Adrenal gland (tissue), 12 donors: ENCODE data around the gene PDK4. TPM values are rescaled to one million over a fixed set of nuclear protein-coding genes. Genes with fewer than 3 reads are reported as not detected.
A peak's percentile ranks its signal among the peaks of the same experiment; 100 is the strongest.
"Not testable (repeated sequence)": the region's sequence is repeated elsewhere in the genome, so short reads cannot be mapped to it uniquely, and the experiment has no call there.

Experiments used
- DNase-seq, 7 donors: peaks; one replicate each; pipeline ENCODE4 v3.0.0-alpha.2; 2019 to 2020
- H3K27ac ChIP-seq, 5 donors: fragments of 200-600 bp; sonication (generic) in 4 of 5; 1 replicate in 3 of 5; 2 replicates in 2 of 5; pipeline versions ENCODE4 v1.5.1 to v1.8.0; 2016 to 2020; ENCODE audit warnings: mild to moderate bottlenecking in 1 of 5
- H3K27me3 ChIP-seq: fragments of 200-600 bp; 2 replicates; pipeline ENCODE4 v1.8.0; 2021
- H3K36me3 ChIP-seq, 2 donors: fragments of 200-600 bp; replicated peaks in 1 of 2; 1 replicate in 1 of 2; 2 replicates in 1 of 2; pipeline versions ENCODE4 v1.5.1 to v1.8.0; 2018 to 2022
- H3K4me1 ChIP-seq, 2 donors: fragments of 200-600 bp; replicated peaks in 1 of 2; 1 replicate in 1 of 2; 2 replicates in 1 of 2; pipeline versions ENCODE4 v1.5.1 to v1.8.0; 2018 to 2021
- H3K4me3 ChIP-seq, 4 donors: fragments of 200-600 bp; sonication (generic) in 3 of 4; one replicate each; pipeline ENCODE4 v1.5.1; 2016 to 2018
- H3K9me3 ChIP-seq, 3 donors: fragments of 200-600 bp; sonication (generic) in 1 of 3; replicated peaks in 1 of 3; 1 replicate in 2 of 3; 2 replicates in 1 of 3; pipeline versions ENCODE4 v1.5.1 to v1.8.0; 2016 to 2021
- POLR2A ChIP-seq, 2 donors: fragments of 450-650 bp; IDR thresholded peaks; one replicate each; pipeline ENCODE4 v1.6.1; 2017; ENCODE audit warnings: antibody characterized with exemption in 2 of 2, mild to moderate bottlenecking in 2 of 2, moderate library complexity in 1 of 2
- WGBS, 4 donors: extraction: QIAGEN DNeasy Blood & Tissue Kit in 2 of 4; methylation state at CpG; one replicate each; pipeline versions ENCODE4 v1.1.5 to v1.1.7; 2013 to 2017; 5-methylcytosine and 5-hydroxymethylcytosine counted together
- intact Hi-C, 2 donors: fragments of 100-400 bp; cut with DNase I; formaldehyde crosslinking; loops; one replicate each; pipeline versions ENCODE4 v1.14.1 to v1.15.0; 2022 to 2023
- polyA plus RNA-seq, 3 donors: library from polyadenylated mRNA; stranded (reverse); fragments of 200-250 nt in 2 of 3; fragments of 350-450 nt in 1 of 3; fragmentation: Illumina TruSeq in 1 of 3; extraction: RNeasy Lipid Tissue Mini Kit (QIAGEN cat#74804) in 1 of 3; gene quantifications; one replicate each; pipeline ENCODE4 v1.2.3, GENCODE V29; 2013 to 2014
- total RNA-seq, 9 donors: library from RNA; depleted of rRNA in 4 of 9; stranded (reverse); fragments of >200 nt in 4 of 9; fragments of 120-200 nt in 1 of 9; fragmentation: NEBNext Ultra II Directional in 1 of 9; extraction: Animal tissue kit (Norgen Biotek cat#: 25700) in 1 of 9; gene quantifications; one replicate each; pipeline versions ENCODE4 v1.1.0 to v1.2.4, GENCODE V29; 2013 to 2023
- TF ChIP-seq, protein P1 (sequence below), 6 experiments: fragments of 450-650 bp in 4 of 6; fragments of 200-600 bp in 2 of 6; sonication (generic) in 1 of 6; IDR thresholded peaks; 1 replicate in 5 of 6; 2 replicates in 1 of 6; pipeline versions ENCODE4 v1.5.1 to v1.8.0; 2016 to 2021; ENCODE audit warnings: antibody characterized with exemption in 6 of 6, mild to moderate bottlenecking in 2 of 6, moderate library complexity in 1 of 6
- donor health status: healthy with polysubstance abuse.
- donor health status: Bipolar disorder and iron deficiency.
- donor health status: DM: yes; HTN: yes; CAD: no.
- donor health status: DM: no; HTN: no; CAD: no.
- donor health status: DM: no; HTN: no; CAD: no.
- donor health status: DM: yes; HTN: yes; CAD: no.

PDK4 gene
- total and polyA plus RNA-seq, 12 donors: 60.1 to 690 (median 308) TPM

DNA sequence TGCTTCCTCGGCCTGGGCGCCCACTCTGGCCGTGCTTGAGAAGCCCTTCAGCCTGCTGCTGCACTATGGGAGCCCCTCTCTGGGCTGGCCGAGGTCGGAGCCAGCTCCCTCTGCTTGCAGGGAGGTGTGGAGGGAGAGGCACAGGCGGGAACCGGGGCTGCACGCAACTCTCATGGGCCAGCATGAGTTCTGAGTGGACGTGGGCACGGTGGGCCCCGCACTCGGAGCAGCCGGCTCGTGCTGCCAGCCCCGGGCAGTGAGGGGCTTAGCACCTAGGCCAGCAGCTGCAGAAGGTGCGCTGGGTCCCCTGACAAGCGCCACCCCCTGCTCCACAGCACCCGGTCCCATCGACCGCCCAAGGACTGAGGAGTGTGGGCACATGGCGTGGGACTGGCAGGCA lies 9.0 kb upstream of the PDK4 start:
- intact Hi-C loops: loop anchor here in 1 of 2 donors (10.0 kb wide), 1 partner anchor 80 kb away; no protein-coding TSS in a partner anchor
- H3K4me1 ChIP-seq: peaks cover 31 to 52% of the 10 kb centered on the region in 2 donors
- TF ChIP-seq POLR2A (IDR thresholded peaks at IDR 0.05): no peak
- TF ChIP-seq, protein P1, sequence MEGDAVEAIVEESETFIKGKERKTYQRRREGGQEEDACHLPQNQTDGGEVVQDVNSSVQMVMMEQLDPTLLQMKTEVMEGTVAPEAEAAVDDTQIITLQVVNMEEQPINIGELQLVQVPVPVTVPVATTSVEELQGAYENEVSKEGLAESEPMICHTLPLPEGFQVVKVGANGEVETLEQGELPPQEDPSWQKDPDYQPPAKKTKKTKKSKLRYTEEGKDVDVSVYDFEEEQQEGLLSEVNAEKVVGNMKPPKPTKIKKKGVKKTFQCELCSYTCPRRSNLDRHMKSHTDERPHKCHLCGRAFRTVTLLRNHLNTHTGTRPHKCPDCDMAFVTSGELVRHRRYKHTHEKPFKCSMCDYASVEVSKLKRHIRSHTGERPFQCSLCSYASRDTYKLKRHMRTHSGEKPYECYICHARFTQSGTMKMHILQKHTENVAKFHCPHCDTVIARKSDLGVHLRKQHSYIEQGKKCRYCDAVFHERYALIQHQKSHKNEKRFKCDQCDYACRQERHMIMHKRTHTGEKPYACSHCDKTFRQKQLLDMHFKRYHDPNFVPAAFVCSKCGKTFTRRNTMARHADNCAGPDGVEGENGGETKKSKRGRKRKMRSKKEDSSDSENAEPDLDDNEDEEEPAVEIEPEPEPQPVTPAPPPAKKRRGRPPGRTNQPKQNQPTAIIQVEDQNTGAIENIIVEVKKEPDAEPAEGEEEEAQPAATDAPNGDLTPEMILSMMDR (IDR thresholded peaks at IDR 0.05): no peak
- 74 to 99% (median 97%) methylated on average over 5 to 21 of the region's 21 CpGs for WGBS, 4 donors
- H3K4me3 ChIP-seq: no peak overlapping the region
- no peaks in the 10 kb centered on the region for H3K36me3 ChIP-seq
- no peaks in the 10 kb centered on the region for H3K27me3 ChIP-seq
- no peaks in the 10 kb centered on the region for H3K9me3 ChIP-seq
- H3K27ac ChIP-seq: peak overlapping the region in 4 of 5 donors; percentile 27 to 99 (median 46)
- DNase-seq: no peak

DNA sequence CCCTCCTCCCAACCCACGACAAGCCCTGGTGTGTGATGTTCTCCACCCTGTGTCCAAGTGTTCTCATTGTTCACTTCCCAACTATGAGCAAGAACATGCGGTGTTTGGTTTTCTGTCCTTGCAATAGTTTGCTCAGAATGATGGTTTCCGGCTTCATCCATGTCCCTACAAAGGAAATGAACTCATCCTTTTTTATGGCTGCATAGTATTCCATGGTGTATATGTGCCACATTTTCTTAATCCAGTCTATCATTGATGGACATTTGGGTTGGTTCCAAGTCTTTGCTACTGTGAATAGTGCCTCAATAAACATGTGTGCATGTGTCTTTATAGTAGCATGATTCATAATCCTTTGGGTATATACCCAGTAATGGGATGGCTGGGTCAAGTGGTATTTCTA lies 8.5 kb upstream of the PDK4 start:
- H3K36me3 ChIP-seq, H3K27me3 ChIP-seq, H3K4me3 ChIP-seq, DNase-seq, H3K9me3 ChIP-seq: not testable (repeated sequence)
- WGBS, 4 donors: 77 to 91% (median 82%) methylated on average over 3 of the region's 3 CpGs
- H3K4me1 ChIP-seq: peaks cover 26 to 48% of the 10 kb centered on the region in 2 donors
- H3K27ac ChIP-seq: peak overlapping the region in 4 of 5 donors; percentile 27 to 99 (median 46)
- intact Hi-C loops: loop anchor here in 1 of 2 donors (10.0 kb wide), 1 partner anchor 80 kb away; no protein-coding TSS in a partner anchor

GRCh38 chr7:95604397-95604796 lies 8.1 kb upstream of the PDK4 start:
- not testable (repeated sequence) for H3K9me3 ChIP-seq, DNase-seq, H3K36me3 ChIP-seq, H3K27me3 ChIP-seq, H3K4me3 ChIP-seq
- intact Hi-C loops: loop anchor here in 1 of 2 donors (10.0 kb wide), 1 partner anchor 80 kb away; no protein-coding TSS in a partner anchor
- 85 to 90% (median 87%) methylated on average over 2 of the region's 2 CpGs for WGBS, 4 donors
- Histone ChIP-seq H3K4me1 (peaks cover 25 to 44% of the 10 kb centered on the region in 2 donors), H3K27ac (peak overlapping the region in 3 of 5 donors; percentile 32 to 99 (median 51))

DNA sequence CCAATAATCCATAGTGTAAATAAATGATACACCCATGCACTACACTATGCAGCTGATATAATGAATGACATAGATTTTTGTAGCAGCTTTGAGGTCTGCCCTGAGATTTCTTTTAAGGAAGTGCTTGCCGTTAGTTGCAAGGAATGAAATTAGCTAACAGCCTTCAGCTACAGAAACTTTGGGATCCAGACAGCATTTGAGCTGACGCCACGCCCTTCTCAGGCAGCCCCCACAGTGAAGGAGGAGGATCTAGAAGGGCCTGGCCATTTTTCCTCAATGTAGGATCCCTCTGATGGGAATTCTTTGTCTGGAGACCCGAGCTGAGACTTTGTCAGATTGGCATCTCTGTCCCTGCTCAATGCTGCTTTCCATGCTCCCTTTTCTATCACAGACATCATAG lies 6.1 kb upstream of the PDK4 start:
- Histone ChIP-seq H3K4me3 (no peak overlapping the region), H3K4me1 (peaks cover 21 to 42% of the 10 kb centered on the region in 2 donors), H3K27me3 (no peaks in the 10 kb centered on the region), H3K36me3 (no peaks in the 10 kb centered on the region), H3K9me3 (no peaks in the 10 kb centered on the region), H3K27ac (peak overlapping the region in 3 of 5 donors; percentile 19 to 81 (median 40))
- WGBS, 4 donors: 69 to 98% (median 73%) methylated on average over 4 of the region's 4 CpGs
- intact Hi-C loops: loop anchor here in 1 of 2 donors (10.0 kb wide), 1 partner anchor 82 kb away; no protein-coding TSS in a partner anchor
- TF ChIP-seq POLR2A (IDR thresholded peaks at IDR 0.05): no peak
- TF ChIP-seq, protein P1 (IDR thresholded peaks at IDR 0.05): no peak
- DNase-seq: no peak

DNA sequence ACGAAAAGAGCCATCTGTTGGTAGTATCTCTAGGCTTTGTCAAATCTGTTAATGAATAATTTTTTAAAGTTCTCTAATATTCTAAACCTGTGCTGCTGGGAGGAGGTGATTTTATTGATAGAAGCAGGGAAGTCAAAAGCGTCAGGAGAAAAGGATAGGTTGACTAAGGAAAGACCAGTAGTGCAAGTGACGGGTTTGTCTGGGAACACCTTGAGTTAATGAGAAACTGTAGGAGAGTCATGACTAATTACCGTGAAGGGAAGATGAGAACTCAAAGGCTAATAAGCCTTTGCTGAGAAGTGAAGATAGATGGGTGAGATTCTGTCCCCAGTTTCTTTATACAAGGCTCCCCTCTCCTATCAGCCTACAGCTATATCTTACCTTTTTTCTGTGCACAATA lies 5.0 kb upstream of the PDK4 start:
- Histone ChIP-seq H3K4me1 (peaks cover 18 to 39% of the 10 kb centered on the region in 2 donors), H3K4me3 (no peak overlapping the region), H3K27me3 (no peaks in the 10 kb centered on the region), H3K9me3 (no peaks in the 10 kb centered on the region), H3K36me3 (no peaks in the 10 kb centered on the region), H3K27ac (peak overlapping the region in 1 of 5 donors; percentile 10)
- WGBS, 4 donors: 91 to 98% (median 96%) methylated on average over 4 of the region's 4 CpGs
- no peak for TF ChIP-seq POLR2A (IDR thresholded peaks at IDR 0.05)
- TF ChIP-seq, protein P1 (IDR thresholded peaks at IDR 0.05): no peak
- intact Hi-C loops: loop anchor here in 1 of 2 donors (10.0 kb wide), 1 partner anchor 83 kb away; no protein-coding TSS in a partner anchor
- no peak for DNase-seq
